Right lobe of liver (tissue), 4 donors: Measurements from ENCODE around the gene TOX3.

Experiments used
- POLR2A ChIP-seq: fragments of 450-650 bp; IDR thresholded peaks from one replicate; pipeline ENCODE4 v1.6.1; 2017; ENCODE audit warnings: antibody characterized with exemption, mild to moderate bottlenecking
- TF ChIP-seq, protein P1 (sequence below), 4 donors: fragments of 200-600 bp in 3 of 4; fragments of 450-650 bp in 1 of 4; IDR thresholded peaks; one replicate each; pipeline versions ENCODE4 v1.5.1 to v1.8.0; 2016 to 2022; ENCODE audit warnings: antibody characterized with exemption in 4 of 4, mild to moderate bottlenecking in 2 of 4
- donor health status: DM: no; HTN: no; CAD: no.
- donor health status: DM: no; HTN: no; CAD: no.
- donor health status: DM: no; HTN: yes; CAD: no.

- TF ChIP-seq, protein P1, sequence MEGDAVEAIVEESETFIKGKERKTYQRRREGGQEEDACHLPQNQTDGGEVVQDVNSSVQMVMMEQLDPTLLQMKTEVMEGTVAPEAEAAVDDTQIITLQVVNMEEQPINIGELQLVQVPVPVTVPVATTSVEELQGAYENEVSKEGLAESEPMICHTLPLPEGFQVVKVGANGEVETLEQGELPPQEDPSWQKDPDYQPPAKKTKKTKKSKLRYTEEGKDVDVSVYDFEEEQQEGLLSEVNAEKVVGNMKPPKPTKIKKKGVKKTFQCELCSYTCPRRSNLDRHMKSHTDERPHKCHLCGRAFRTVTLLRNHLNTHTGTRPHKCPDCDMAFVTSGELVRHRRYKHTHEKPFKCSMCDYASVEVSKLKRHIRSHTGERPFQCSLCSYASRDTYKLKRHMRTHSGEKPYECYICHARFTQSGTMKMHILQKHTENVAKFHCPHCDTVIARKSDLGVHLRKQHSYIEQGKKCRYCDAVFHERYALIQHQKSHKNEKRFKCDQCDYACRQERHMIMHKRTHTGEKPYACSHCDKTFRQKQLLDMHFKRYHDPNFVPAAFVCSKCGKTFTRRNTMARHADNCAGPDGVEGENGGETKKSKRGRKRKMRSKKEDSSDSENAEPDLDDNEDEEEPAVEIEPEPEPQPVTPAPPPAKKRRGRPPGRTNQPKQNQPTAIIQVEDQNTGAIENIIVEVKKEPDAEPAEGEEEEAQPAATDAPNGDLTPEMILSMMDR (IDR thresholded peaks at IDR 0.05): no peak
- TF ChIP-seq POLR2A: no peak
Measured at GRCh38 chr16:52440248-52440647, 106.7 kb downstream of the TOX3 start.
